Measurements from ENCODE around the gene GRM8.

GRM8 gene

DNA sequence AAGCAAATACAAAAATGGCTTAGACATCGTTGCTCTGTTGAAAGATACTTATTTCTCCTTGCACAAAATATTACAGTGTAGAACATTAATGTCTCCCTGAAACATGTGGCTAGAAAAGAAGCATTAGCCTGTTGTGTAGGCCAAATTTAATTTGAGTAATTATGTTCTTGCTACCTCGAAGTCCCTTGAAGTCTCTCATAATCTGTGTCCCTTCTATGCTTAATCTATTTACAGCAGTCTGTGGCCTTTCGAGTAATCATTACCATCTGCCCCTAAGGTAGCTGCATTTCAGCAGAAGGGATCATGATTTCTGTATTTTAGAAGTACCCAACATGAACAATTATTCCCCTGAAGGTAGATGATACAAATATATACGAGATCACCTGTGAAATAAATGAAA is 615.2 kb downstream of the GRM8 start:
- H4K20me1 ChIP-seq (ENCODE audit: control insufficient read depth, insufficient read depth, low read depth, low read length): no peaks in the 10 kb centered on the region
- no peaks in the 10 kb centered on the region for H3K36me3 ChIP-seq (ENCODE audit: control insufficient read depth, low read length)
- H3K4me3 ChIP-seq (ENCODE audit: low read length): no peak overlapping the region
- no peaks in the 10 kb centered on the region for H3K79me2 ChIP-seq (ENCODE audit: control insufficient read depth, low read length)
- H3K27me3 ChIP-seq (ENCODE audit: control insufficient read depth, low read length): no peaks in the 10 kb centered on the region
- H3K9me2 ChIP-seq (replicated peaks; ENCODE audit: control insufficient read depth, low read length): no peaks in the 10 kb centered on the region
- H3K4me1 ChIP-seq (ENCODE audit: control insufficient read depth, low read length): no peaks in the 10 kb centered on the region
- TF ChIP-seq EZH2phosphoT487 (IDR thresholded peaks at IDR 0.05; ENCODE audit: borderline replicate concordance, low read length): no peak
- TF ChIP-seq, protein P1, sequence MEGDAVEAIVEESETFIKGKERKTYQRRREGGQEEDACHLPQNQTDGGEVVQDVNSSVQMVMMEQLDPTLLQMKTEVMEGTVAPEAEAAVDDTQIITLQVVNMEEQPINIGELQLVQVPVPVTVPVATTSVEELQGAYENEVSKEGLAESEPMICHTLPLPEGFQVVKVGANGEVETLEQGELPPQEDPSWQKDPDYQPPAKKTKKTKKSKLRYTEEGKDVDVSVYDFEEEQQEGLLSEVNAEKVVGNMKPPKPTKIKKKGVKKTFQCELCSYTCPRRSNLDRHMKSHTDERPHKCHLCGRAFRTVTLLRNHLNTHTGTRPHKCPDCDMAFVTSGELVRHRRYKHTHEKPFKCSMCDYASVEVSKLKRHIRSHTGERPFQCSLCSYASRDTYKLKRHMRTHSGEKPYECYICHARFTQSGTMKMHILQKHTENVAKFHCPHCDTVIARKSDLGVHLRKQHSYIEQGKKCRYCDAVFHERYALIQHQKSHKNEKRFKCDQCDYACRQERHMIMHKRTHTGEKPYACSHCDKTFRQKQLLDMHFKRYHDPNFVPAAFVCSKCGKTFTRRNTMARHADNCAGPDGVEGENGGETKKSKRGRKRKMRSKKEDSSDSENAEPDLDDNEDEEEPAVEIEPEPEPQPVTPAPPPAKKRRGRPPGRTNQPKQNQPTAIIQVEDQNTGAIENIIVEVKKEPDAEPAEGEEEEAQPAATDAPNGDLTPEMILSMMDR (IDR thresholded peaks at IDR 0.05; ENCODE audit: low read depth, low read length, poor library complexity, severe bottlenecking): no peak
- no peaks in the 10 kb centered on the region for H3F3A ChIP-seq (ENCODE audit: control insufficient read depth, insufficient read depth)
- no peak overlapping the region for H3K27ac ChIP-seq (ENCODE audit: low read depth, low read length)
- H3K9me3 ChIP-seq (ENCODE audit: control insufficient read depth, insufficient read depth, low read length): no peaks in the 10 kb centered on the region
- no peak overlapping the region for H3K4me2 ChIP-seq (ENCODE audit: low read length)

- no peaks in the 10 kb centered on the region for H3K79me2 ChIP-seq (ENCODE audit: control insufficient read depth, low read length)
- H3K4me3 ChIP-seq (ENCODE audit: low read length): no peak overlapping the region
- H3K27me3 ChIP-seq (ENCODE audit: control insufficient read depth, low read length): no peaks in the 10 kb centered on the region
- H3K9me3 ChIP-seq (ENCODE audit: control insufficient read depth, insufficient read depth, low read length): no peaks in the 10 kb centered on the region
- H3K9me2 ChIP-seq (replicated peaks; ENCODE audit: control insufficient read depth, low read length): no peaks in the 10 kb centered on the region
- H3K36me3 ChIP-seq (ENCODE audit: control insufficient read depth, low read length): no peaks in the 10 kb centered on the region
- no peak overlapping the region for H3K27ac ChIP-seq (ENCODE audit: low read depth, low read length)
- no peak overlapping the region for H3K4me2 ChIP-seq (ENCODE audit: low read length)
- no peaks in the 10 kb centered on the region for H3F3A ChIP-seq (ENCODE audit: control insufficient read depth, insufficient read depth)
- TF ChIP-seq EZH2phosphoT487 (IDR thresholded peaks at IDR 0.05; ENCODE audit: borderline replicate concordance, low read length): no peak
- TF ChIP-seq, protein P1 (IDR thresholded peaks at IDR 0.05; ENCODE audit: low read depth, low read length, poor library complexity, severe bottlenecking): no peak
- no peaks in the 10 kb centered on the region for H4K20me1 ChIP-seq (ENCODE audit: control insufficient read depth, insufficient read depth, low read depth, low read length)
- H3K4me1 ChIP-seq (ENCODE audit: control insufficient read depth, low read length): no peaks in the 10 kb centered on the region
These were observed 617.2 kb downstream of the GRM8 start for GRCh38 chr7:126635545-126635944.

DNA sequence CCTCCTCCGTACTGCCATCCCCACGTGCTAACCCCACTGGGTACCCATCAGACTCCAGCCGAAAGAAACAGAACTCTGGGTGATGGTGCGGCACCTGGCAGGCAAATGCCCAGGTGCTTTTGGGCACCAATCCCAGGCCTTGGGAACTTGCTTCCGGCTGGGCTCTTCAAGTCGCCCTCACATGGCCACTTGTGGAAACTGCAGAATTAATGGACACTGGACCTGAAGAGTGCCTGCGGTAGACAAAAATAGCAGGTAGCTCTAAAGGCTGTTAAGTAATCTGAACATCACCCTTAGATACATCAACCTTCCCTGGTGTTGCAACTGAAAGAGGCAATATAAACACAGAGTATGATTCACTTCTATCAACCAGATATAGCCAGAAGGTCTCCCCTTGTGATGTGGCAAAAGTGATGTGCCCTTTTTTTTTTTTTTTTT is 644.4 kb downstream of the GRM8 start:
- no peaks in the 10 kb centered on the region for H3K36me3 ChIP-seq (ENCODE audit: control insufficient read depth, low read length)
- no peaks in the 10 kb centered on the region for H3K27me3 ChIP-seq (ENCODE audit: control insufficient read depth, low read length)
- no peaks in the 10 kb centered on the region for H4K20me1 ChIP-seq (ENCODE audit: control insufficient read depth, insufficient read depth, low read depth, low read length)
- no peak for TF ChIP-seq EZH2phosphoT487 (IDR thresholded peaks at IDR 0.05; ENCODE audit: borderline replicate concordance, low read length)
- TF ChIP-seq, protein P1 (IDR thresholded peaks at IDR 0.05; ENCODE audit: low read depth, low read length, poor library complexity, severe bottlenecking): peak; percentile 92
- H3K9me3 ChIP-seq (ENCODE audit: control insufficient read depth, insufficient read depth, low read length): no peaks in the 10 kb centered on the region; the same call in 1 of the 2 replicates
- no peak overlapping the region for H3K27ac ChIP-seq (ENCODE audit: low read depth, low read length)
- H3K4me3 ChIP-seq (ENCODE audit: low read length): no peak overlapping the region
- no peaks in the 10 kb centered on the region for H3K79me2 ChIP-seq (ENCODE audit: control insufficient read depth, low read length)
- H3K4me1 ChIP-seq (ENCODE audit: control insufficient read depth, low read length): no peaks in the 10 kb centered on the region
- H3K9me2 ChIP-seq (replicated peaks; ENCODE audit: control insufficient read depth, low read length): no peaks in the 10 kb centered on the region; the same call in 1 of the 2 replicates
- H3F3A ChIP-seq (ENCODE audit: control insufficient read depth, insufficient read depth): no peaks in the 10 kb centered on the region
- no peak overlapping the region for H3K4me2 ChIP-seq (ENCODE audit: low read length)
